Body of pancreas (tissue), 4 donors: Measurements from ENCODE around the gene GRID2. TPM values are rescaled to one million over a fixed set of nuclear protein-coding genes. Genes with fewer than 3 reads are reported as not detected.

Experiments
- ATAC-seq: fragments of 150-250 bp; one replicate; pipeline ENCODE4 v1.9.1; 2016
- DNase-seq, 4 donors: peaks; one replicate each; pipeline ENCODE4 v3.0.0-alpha.2; 2019
- H3K27ac ChIP-seq, 4 donors: fragments of 200-600 bp; sonication (generic); 1 replicate in 3 of 4; 2 replicates in 1 of 4; pipeline versions ENCODE4 v1.5.1 to v1.6.1; 2016 to 2019; ENCODE audit warnings: mild to moderate bottlenecking in 1 of 4, mixed read lengths in 1 of 4, moderate library complexity in 1 of 4
- H3K27me3 ChIP-seq, 2 donors: fragments of 200-600 bp; sonication (generic); one replicate each; pipeline ENCODE4 v1.6.0; 2016; ENCODE audit warnings: mild to moderate bottlenecking in 1 of 2
- H3K36me3 ChIP-seq, 2 donors: fragments of 200-600 bp; sonication (generic); replicated peaks in 1 of 2; 2 replicates each; pipeline ENCODE4 v1.5.1; 2016; ENCODE audit warnings: low read depth in 2 of 2; ENCODE audit not compliant: insufficient read depth in 1 of 2
- H3K4me1 ChIP-seq: fragments of 200-600 bp; sonication (generic); one replicate; pipeline ENCODE4 v1.6.0; 2016
- H3K4me3 ChIP-seq, 2 donors: fragments of 200-600 bp; sonication (generic); 1 replicate in 1 of 2; 2 replicates in 1 of 2; pipeline ENCODE4 v1.5.1; 2016 to 2019
- H3K9me3 ChIP-seq, 3 donors: fragments of 200-600 bp; sonication (generic); 1 replicate in 2 of 3; 2 replicates in 1 of 3; pipeline ENCODE4 v1.5.1; 2016
- POLR2A ChIP-seq, 3 donors: fragments of 450-650 bp; IDR thresholded peaks; one replicate each; pipeline ENCODE4 v1.6.1; 2016; ENCODE audit warnings: antibody characterized with exemption in 3 of 3, mild to moderate bottlenecking in 2 of 3
- WGBS, 2 donors: methylation state at CpG; one replicate each; pipeline ENCODE4 v1.1.5; 2017; 5-methylcytosine and 5-hydroxymethylcytosine counted together
- intact Hi-C: fragments of 100-400 bp; cut with DNase I; formaldehyde crosslinking; loops from one replicate; pipeline ENCODE4 v1.15.1; 2023
- total RNA-seq, 2 donors: library from RNA; depleted of rRNA; stranded (reverse); fragments of >200 nt; gene quantifications; one replicate each; pipeline ENCODE4 v1.1.0, GENCODE V29; 2016
- TF ChIP-seq, protein P1 (sequence below), 7 experiments: fragments of 450-650 bp in 4 of 7; fragments of 200-600 bp in 3 of 7; sonication (generic) in 3 of 7; IDR thresholded peaks; one replicate each; pipeline ENCODE4 v1.5.1; 2016 to 2019; ENCODE audit warnings: antibody characterized with exemption in 7 of 7

Gene GRID2
- total RNA-seq, 2 donors from 2014 or later = not detected

GRCh38 chr4:93187892-93188291 is 884.1 kb downstream of the GRID2 start:
- H3K36me3 ChIP-seq = no peaks in the 10 kb centered on the region

DNA sequence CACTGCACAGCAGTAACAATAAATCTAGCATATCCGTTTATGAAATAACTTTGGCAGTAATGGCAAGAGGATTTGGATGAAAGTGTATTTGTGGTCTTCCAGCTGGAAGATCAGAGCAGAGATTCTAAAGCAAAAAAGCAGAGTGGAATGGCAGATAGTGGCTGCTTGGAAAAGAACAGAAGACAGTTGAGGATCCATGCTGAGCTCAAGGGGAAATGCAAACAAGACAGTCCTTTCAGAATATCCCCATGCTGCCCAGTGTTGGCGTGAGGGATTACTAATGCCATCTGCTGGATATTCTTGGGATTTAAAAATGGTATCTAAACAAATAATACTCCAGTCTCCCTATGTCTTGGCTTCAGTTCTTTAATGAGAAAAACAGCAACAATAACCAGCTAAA is 895.7 kb downstream of the GRID2 start:
- H3K27ac ChIP-seq = no peak overlapping the region
- DNase-seq = peak in 2 of 4 donors; percentile 2 to 5
- no peaks in the 10 kb centered on the region for H3K4me1 ChIP-seq
- peak; percentile 52 for ATAC-seq
- intact Hi-C loops = no loop called here
- WGBS, 2 donors = 22 to 35% methylated on average over 2 of the region's 2 CpGs
- no peaks in the 10 kb centered on the region for H3K36me3 ChIP-seq
- TF ChIP-seq, protein P1, sequence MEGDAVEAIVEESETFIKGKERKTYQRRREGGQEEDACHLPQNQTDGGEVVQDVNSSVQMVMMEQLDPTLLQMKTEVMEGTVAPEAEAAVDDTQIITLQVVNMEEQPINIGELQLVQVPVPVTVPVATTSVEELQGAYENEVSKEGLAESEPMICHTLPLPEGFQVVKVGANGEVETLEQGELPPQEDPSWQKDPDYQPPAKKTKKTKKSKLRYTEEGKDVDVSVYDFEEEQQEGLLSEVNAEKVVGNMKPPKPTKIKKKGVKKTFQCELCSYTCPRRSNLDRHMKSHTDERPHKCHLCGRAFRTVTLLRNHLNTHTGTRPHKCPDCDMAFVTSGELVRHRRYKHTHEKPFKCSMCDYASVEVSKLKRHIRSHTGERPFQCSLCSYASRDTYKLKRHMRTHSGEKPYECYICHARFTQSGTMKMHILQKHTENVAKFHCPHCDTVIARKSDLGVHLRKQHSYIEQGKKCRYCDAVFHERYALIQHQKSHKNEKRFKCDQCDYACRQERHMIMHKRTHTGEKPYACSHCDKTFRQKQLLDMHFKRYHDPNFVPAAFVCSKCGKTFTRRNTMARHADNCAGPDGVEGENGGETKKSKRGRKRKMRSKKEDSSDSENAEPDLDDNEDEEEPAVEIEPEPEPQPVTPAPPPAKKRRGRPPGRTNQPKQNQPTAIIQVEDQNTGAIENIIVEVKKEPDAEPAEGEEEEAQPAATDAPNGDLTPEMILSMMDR (IDR thresholded peaks at IDR 0.05) = peak in 6 of 7 experiments; percentile 29 to 52 (median 48)
- TF ChIP-seq POLR2A (IDR thresholded peaks at IDR 0.05) = no peak
- H3K27me3 ChIP-seq = no peaks in the 10 kb centered on the region
- no peaks in the 10 kb centered on the region for H3K9me3 ChIP-seq
- H3K4me3 ChIP-seq = no peak overlapping the region

More at GRCh38 chr4:93187892-93188291, 884.1 kb downstream of the GRID2 start:
- DNase-seq = no peak
- Histone ChIP-seq H3K9me3 (no peaks in the 10 kb centered on the region), H3K4me1 (no peaks in the 10 kb centered on the region), H3K4me3 (no peak overlapping the region), H3K27ac (no peak overlapping the region), H3K27me3 (no peaks in the 10 kb centered on the region)
- 81 to 93% methylated on average over 4 of the region's 4 CpGs for WGBS, 2 donors
- no peak for TF ChIP-seq POLR2A (IDR thresholded peaks at IDR 0.05)
- TF ChIP-seq, protein P1 (IDR thresholded peaks at IDR 0.05) = no peak
- no peak for ATAC-seq
- intact Hi-C loops = no loop called here

DNA sequence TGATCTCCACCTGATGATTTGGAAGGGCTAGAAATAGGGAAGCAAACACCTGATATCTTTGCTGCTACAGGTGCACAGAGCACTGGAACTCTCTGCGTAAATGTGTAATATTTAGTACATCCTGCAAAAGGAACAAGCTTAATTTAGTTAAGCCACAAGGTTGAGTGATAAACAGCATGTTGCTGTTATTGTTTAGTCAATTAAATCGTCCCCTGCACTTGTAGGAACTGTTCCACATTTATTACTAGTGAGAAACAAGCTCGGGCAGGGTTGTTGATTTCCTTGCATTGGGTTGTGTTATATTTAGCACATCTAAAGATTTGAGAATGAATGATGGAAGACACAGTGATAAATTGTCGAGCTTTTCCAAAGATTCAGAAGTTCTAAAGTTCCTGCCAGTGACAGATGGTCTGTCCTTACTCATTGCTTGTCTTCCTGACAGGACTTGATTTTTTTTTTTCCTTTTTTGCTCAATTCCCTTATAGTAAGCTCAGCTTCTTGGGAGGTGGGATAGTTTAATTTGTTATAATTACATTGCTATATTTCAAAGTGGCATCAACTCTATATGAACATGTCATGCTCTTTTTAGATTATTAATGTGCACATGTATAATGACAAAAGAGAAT is 897.8 kb downstream of the GRID2 start:
- Histone ChIP-seq H3K27me3 (no peaks in the 10 kb centered on the region), H3K4me3 (no peak overlapping the region), H3K9me3 (no peaks in the 10 kb centered on the region), H3K4me1 (no peaks in the 10 kb centered on the region), H3K36me3 (no peaks in the 10 kb centered on the region), H3K27ac (no peak overlapping the region)
- DNase-seq (no peak), ATAC-seq (no peak)
- intact Hi-C loops = no loop called here
- no peak for TF ChIP-seq POLR2A (IDR thresholded peaks at IDR 0.05)
- TF ChIP-seq, protein P1 (IDR thresholded peaks at IDR 0.05) = no peak
- WGBS, 2 donors = 32 to 46% methylated on average over 4 of the region's 4 CpGs

DNA sequence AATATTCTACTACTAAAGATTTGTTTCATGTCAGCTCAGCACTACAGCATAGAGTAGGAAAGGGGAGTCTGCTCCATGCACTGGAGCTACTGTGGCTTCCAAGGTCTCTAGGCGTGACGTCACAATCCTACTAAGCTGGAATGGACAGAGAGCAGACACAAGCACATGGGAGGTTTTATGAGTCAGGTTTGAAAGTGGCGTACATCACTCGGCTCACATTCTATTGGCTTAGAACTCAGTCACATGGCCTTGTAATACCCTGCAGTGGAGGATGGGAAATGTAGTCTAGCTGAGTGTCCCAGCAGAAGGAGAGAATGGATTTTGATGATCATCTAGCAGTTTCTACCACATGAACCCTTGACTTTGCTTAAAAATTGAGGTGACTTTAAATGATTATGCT is 899.9 kb downstream of the GRID2 start:
- no peaks in the 10 kb centered on the region for H3K4me1 ChIP-seq
- WGBS, 2 donors = 64 to 87% methylated on average over 4 of the region's 4 CpGs
- H3K9me3 ChIP-seq = no peaks in the 10 kb centered on the region
- H3K27ac ChIP-seq = no peak overlapping the region
- H3K36me3 ChIP-seq = no peaks in the 10 kb centered on the region
- H3K4me3 ChIP-seq = no peak overlapping the region
- H3K27me3 ChIP-seq = no peaks in the 10 kb centered on the region
- intact Hi-C loops = no loop called here
- TF ChIP-seq POLR2A (IDR thresholded peaks at IDR 0.05) = no peak
- TF ChIP-seq, protein P1 (IDR thresholded peaks at IDR 0.05) = no peak
- DNase-seq = peak in 2 of 4 donors; percentile 2 to 7
- no peak for ATAC-seq

DNA sequence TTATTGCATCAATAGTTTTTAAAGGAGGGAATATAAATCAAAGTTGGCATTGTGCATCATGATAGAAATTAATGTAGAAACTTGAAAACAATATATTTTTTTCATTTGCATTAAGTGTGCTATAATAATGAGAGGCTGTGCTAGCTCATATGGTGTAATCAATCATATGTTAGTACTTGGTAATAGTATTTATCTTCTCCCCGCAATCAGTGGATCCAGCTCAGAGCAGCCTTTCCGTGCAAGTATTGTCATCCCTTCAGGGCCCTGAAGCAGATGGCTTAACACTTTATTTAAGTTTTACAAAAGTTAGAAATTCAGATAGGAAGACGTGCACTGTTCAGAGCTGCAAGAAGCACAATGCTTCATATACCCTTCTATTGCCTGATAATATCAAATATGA is 908.5 kb downstream of the GRID2 start:
- ATAC-seq (no peak), DNase-seq (no peak)
- intact Hi-C loops = no loop called here
- TF ChIP-seq, protein P1 (IDR thresholded peaks at IDR 0.05) = no peak
- no peak for TF ChIP-seq POLR2A (IDR thresholded peaks at IDR 0.05)
- no peaks in the 10 kb centered on the region for H3K27me3 ChIP-seq
- no peaks in the 10 kb centered on the region for H3K36me3 ChIP-seq
- 69 to 78% methylated on average over 3 of the region's 3 CpGs for WGBS, 2 donors
- H3K9me3 ChIP-seq = no peaks in the 10 kb centered on the region
- H3K27ac ChIP-seq = no peak overlapping the region
- no peaks in the 10 kb centered on the region for H3K4me1 ChIP-seq
- H3K4me3 ChIP-seq = no peak overlapping the region
